Smooth muscle cell (in vitro differentiated cells): ENCODE measurements around the gene TAF1B. TPM values are rescaled to one million over a fixed set of nuclear protein-coding genes. Genes with fewer than 3 reads are reported as not detected.

ENCODE experiments used
- DNase-seq: peaks from one replicate; lab custom pipeline; 2025; ENCODE audit not compliant: unreplicated experiment; lab: John Stamatoyannopoulos, UW
- H2AFZ ChIP-seq: fragments of 200-600 bp; sonication (generic); 2 replicates; pipeline ENCODE4 v1.6.0; 2016; ENCODE audit warnings: antibody characterized with exemption, low read depth, mild to moderate bottlenecking
- H3F3A ChIP-seq: fragments of 200-600 bp; sonication (generic); 2 replicates; pipeline ENCODE4 v1.6.0; 2017; ENCODE audit warnings: antibody characterized with exemption, low read depth
- H3K27ac ChIP-seq: fragments of 200-600 bp; sonication (generic); 2 replicates; pipeline ENCODE4 v1.5.1; 2016; ENCODE audit warnings: low read depth, mild to moderate bottlenecking
- H3K27me3 ChIP-seq: fragments of 200-600 bp; sonication (generic); 2 replicates; pipeline ENCODE4 v1.6.1; 2016; ENCODE audit warnings: low read depth, mild to moderate bottlenecking
- H3K36me3 ChIP-seq: fragments of 200-600 bp; sonication (generic); 2 replicates; pipeline ENCODE4 v1.5.1; 2016; ENCODE audit warnings: low read depth
- H3K4me1 ChIP-seq: fragments of 200-600 bp; sonication (generic); 2 replicates; pipeline ENCODE4 v1.5.1; 2016; ENCODE audit warnings: low read depth
- H3K4me2 ChIP-seq: fragments of 200-600 bp; sonication (generic); 2 replicates; pipeline ENCODE4 v1.6.0; 2016; ENCODE audit warnings: mild to moderate bottlenecking
- H3K4me3 ChIP-seq: fragments of 200-600 bp; sonication (generic); 2 replicates; pipeline ENCODE4 v1.5.1; 2016; ENCODE audit warnings: mild to moderate bottlenecking
- H3K79me2 ChIP-seq: fragments of 200-600 bp; sonication (generic); 2 replicates; pipeline ENCODE4 v1.6.0; 2016; ENCODE audit warnings: low read depth, mild to moderate bottlenecking
- H3K9ac ChIP-seq: fragments of 200-600 bp; sonication (generic); 2 replicates; pipeline ENCODE4 v1.6.0; 2016; ENCODE audit warnings: low read depth
- H3K9me3 ChIP-seq: fragments of 200-600 bp; sonication (generic); replicated peaks from 2 replicates; pipeline ENCODE4 v1.5.1; 2016; ENCODE audit warnings: low read depth
- H4K20me1 ChIP-seq: fragments of 200-600 bp; sonication (generic); 2 replicates; pipeline ENCODE4 v1.6.0; 2016; ENCODE audit warnings: low read depth
- CTCF ChIP-seq: fragments of 200-600 bp; sonication (generic); IDR thresholded peaks from 2 replicates; pipeline ENCODE4 v1.5.1; 2017; ENCODE audit warnings: borderline replicate concordance, mild to moderate bottlenecking, antibody characterized with exemption; ENCODE audit not compliant: insufficient read depth, poor library complexity, severe bottlenecking
- WGBS: methylation state at CpG from one replicate; pipeline ENCODE4 v1.1.7; 2016; ENCODE audit warnings: low lambda C conversion rate; 5-methylcytosine and 5-hydroxymethylcytosine counted together
- polyA plus RNA-seq: library from polyadenylated mRNA; unstranded; fragments of >200 nt; fragmentation: Nextera tagmentation; extraction: Ambion mirVana; gene quantifications from 2 replicates; pipeline ENCODE4 v1.2.1, GENCODE V29; 2016
- total RNA-seq: library from RNA; depleted of rRNA; stranded (reverse); fragments of >200 nt; gene quantifications from 2 replicates; pipeline ENCODE4 v1.2.3, GENCODE V29; 2014

The TAF1B gene
- total and polyA plus RNA-seq, 2 experiments from 2014 or later, result 4.5 to 11.2 TPM

- Histone ChIP-seq H3K79me2 (no peaks in the 10 kb centered on the region), H3K36me3 (peaks cover 20% of the 10 kb centered on the region), H3K9me3 (no peaks in the 10 kb centered on the region), H3K27me3 (no peaks in the 10 kb centered on the region), H3K4me1 (peaks cover 6% of the 10 kb centered on the region), H3K9ac (no peak overlapping the region), H4K20me1 (no peaks in the 10 kb centered on the region), H3K27ac (no peak overlapping the region), H2AFZ (no peak overlapping the region), H3F3A (no peaks in the 10 kb centered on the region), H3K4me2 (no peak overlapping the region), H3K4me3 (no peak overlapping the region)
- no peak for DNase-seq
- TF ChIP-seq CTCF, result no peak
- 96% methylated on average over 1 of the region's 1 CpG for WGBS
Observed at GRCh38 chr2:9873337-9873736, 30.1 kb downstream of the TAF1B start.

- no peak for DNase-seq
- H4K20me1 ChIP-seq, result no peaks in the 10 kb centered on the region
- H3K79me2 ChIP-seq, result no peaks in the 10 kb centered on the region
- WGBS, result 69% methylated on average over 2 of the region's 2 CpGs
- no peak for TF ChIP-seq CTCF
- H3K27me3 ChIP-seq, result no peaks in the 10 kb centered on the region
- no peak overlapping the region for H2AFZ ChIP-seq
- no peak overlapping the region for H3K4me2 ChIP-seq
- H3K4me1 ChIP-seq, result peaks cover 6% of the 10 kb centered on the region
- no peak overlapping the region for H3K27ac ChIP-seq
- no peaks in the 10 kb centered on the region for H3F3A ChIP-seq
- H3K4me3 ChIP-seq, result no peak overlapping the region
- no peaks in the 10 kb centered on the region for H3K9me3 ChIP-seq
- no peak overlapping the region for H3K9ac ChIP-seq
- peaks cover 11% of the 10 kb centered on the region for H3K36me3 ChIP-seq
Observed at GRCh38 chr2:9877026-9877425, 33.8 kb downstream of the TAF1B start.

- H3K4me1 ChIP-seq, result peaks cover 6% of the 10 kb centered on the region
- no peak overlapping the region for H3K9ac ChIP-seq
- no peaks in the 10 kb centered on the region for H3K9me3 ChIP-seq
- no peaks in the 10 kb centered on the region for H4K20me1 ChIP-seq
- no peak overlapping the region for H3K4me2 ChIP-seq
- no peaks in the 10 kb centered on the region for H3K27me3 ChIP-seq
- no peak overlapping the region for H3K4me3 ChIP-seq
- DNase-seq, result no peak
- 88% methylated on average over 2 of the region's 2 CpGs for WGBS
- no peaks in the 10 kb centered on the region for H3K79me2 ChIP-seq
- TF ChIP-seq CTCF, result no peak
- no peak overlapping the region for H2AFZ ChIP-seq
- H3K36me3 ChIP-seq, result peaks cover 11% of the 10 kb centered on the region
- H3K27ac ChIP-seq, result no peak overlapping the region
- no peaks in the 10 kb centered on the region for H3F3A ChIP-seq
Observed at GRCh38 chr2:9877726-9878125, 34.5 kb downstream of the TAF1B start.

- Histone ChIP-seq H3K9ac (no peak overlapping the region), H3K4me3 (no peak overlapping the region), H4K20me1 (no peaks in the 10 kb centered on the region), H3K4me1 (peaks cover 13% of the 10 kb centered on the region), H3K27ac (no peak overlapping the region), H2AFZ (no peak overlapping the region), H3K79me2 (no peaks in the 10 kb centered on the region), H3K36me3 (peaks cover 6% of the 10 kb centered on the region), H3K9me3 (no peaks in the 10 kb centered on the region), H3F3A (no peaks in the 10 kb centered on the region), H3K27me3 (no peaks in the 10 kb centered on the region), H3K4me2 (no peak overlapping the region)
- no peak for TF ChIP-seq CTCF
- no peak for DNase-seq
- whole genome bisulfite sequencing, result 83% methylated on average over 7 of the region's 7 CpGs
Observed at GRCh38 chr2:9879455-9880194, 36.4 kb downstream of the TAF1B start.
